GM18508 (cell line): ENCODE data around the gene CCDC30.
A peak's percentile ranks its signal among the peaks of the same experiment; 100 is the strongest.
"Not testable (repeated sequence)": the region's sequence is repeated elsewhere in the genome, so short reads cannot be mapped to it uniquely, and the experiment has no call there.

Experiments
- ATAC-seq: cut with Tn5 transposase; IDR thresholded peaks from one replicate; pipeline ENCODE4 v1.9.1; 2021; ENCODE audit warnings: moderate number of reproducible peaks; ENCODE audit not compliant: insufficient read depth, unreplicated experiment

The CCDC30 gene

DNA sequence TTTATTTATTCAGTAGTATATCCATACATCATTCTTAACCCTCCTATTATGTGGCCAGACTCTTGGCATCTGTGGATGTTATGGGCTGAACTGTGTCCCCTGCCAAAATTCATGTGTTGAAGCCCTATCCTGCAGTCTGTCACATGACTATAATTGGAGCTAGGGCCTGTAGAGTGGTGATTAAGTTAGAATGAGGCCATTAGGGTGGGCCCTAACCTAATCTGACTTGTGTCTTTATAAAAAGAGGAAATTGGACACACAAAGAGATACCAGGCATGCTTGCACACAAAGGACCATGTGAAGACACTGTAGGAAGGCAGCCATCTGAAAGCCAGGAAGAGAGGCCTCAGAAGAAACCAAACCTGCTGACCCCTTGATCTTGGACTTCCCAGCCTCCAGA, 13.8 kb upstream of the CCDC30 start:
- ATAC-seq, result no peak

DNA sequence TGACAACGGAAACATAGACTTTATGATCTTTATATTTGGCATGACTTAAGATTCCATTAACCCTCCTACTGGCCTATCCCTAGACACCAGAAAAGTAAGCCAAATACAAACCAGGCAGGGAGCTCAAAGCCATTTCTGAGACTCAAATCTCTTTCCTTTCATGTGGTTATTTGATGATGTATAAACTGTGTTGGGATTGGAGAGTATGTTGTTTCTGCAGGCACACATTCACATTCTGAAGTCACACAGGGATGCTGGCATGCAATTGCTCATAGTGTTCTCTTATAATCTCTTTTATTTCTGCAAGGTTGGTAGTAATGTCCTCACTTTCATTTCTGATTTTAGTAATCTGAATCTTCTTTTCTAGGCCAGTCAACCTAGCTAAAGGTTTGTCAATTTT, 13.0 kb upstream of the CCDC30 start:
- no peak for ATAC-seq

DNA sequence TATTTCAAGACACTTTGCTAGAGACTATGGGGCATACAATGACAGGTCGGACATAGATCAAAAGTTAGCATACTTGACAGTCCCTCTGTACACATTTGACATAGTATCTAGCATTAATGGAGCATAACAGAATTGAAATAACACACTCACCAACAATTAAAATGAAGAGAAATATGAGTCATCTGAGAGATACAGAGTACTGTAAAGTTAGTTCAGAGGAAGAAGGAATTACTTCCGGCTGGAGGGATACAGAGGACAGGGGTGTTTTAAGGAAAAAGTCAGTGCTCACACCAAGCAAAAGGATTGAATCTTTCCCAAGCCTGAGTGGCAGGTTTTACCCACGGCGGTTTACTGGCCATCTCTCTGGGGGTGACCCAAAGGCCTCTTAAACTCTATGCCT, 9.7 kb upstream of the CCDC30 start:
- no peak for ATAC-seq

DNA sequence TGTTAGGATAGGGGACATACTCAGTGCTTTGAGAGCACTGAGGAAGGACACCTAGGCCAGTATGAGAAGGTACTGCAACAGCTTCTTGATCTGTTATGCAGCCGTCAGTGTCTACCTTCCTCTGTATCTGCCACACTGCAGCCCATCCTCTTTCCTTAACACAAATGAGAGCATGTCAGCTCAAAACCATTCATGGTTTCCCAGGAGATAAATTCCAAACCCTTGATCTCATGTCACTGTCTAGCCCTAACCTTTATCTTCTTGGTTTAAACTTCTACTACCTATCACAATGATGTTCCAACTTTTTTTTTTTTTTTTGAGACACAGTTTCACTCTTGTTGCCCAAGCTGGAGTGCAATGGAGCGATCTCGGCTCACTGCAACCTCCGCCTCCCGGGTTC, 8.7 kb upstream of the CCDC30 start:
- no peak for ATAC-seq

DNA sequence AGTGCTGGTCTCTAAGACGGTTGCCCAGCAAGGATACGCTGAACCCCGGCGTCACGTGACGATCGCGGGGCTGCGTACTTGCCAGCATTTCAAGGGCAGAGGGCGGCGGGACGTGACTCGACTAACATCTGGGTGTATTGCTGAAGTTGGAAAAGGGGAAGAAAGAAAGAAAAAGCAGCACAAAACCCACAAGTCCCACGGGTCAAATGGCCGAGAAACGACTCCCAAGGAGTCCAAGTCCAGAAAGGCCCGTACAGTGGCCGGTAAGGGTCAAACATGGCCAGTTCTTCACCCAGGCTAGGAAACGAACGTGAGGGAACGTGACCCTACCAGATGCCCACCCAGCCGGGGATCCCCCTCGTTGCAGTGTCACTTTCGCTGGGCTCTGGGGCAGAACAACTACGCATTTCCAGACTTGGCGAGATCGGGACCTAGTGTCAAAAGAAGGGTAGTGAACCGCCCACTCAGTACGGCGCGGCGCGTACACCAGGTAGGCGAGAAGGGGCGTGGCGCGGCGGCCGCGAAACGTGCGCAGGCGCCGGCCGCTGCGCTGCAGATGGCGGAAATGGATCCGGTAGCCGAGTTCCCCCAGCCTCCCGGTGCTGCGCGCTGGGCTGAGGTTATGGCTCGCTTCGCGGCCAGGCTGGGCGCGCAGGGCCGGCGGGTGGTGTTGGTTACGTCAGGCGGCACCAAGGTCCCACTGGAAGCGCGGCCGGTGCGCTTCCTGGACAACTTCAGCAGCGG, 6.9 kb upstream of the CCDC30 start, which contains the start of the genes PPCS and ZMYND12:
TSS of gene PPCS (plus strand) at position 534 of the 744 bp plus-strand sequence. CDS start at position 557, 23 bp downstream.
TSS of gene ZMYND12 (minus strand) at position 13 of the 744 bp plus-strand sequence. CDS start 25 bp downstream, outside the sequence.
- peak; percentile 72 for ATAC-seq

DNA sequence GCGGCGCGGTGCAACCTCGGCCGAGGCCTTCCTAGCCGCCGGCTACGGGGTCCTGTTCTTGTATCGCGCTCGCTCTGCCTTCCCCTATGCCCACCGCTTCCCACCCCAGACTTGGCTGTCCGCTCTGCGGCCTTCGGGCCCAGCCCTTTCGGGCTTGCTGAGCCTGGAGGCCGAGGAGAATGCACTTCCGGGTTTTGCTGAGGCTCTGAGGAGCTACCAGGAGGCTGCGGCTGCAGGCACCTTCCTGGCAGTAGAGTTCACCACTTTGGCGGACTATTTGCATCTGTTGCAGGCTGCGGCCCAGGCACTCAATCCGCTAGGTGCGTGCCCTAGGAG, 6.4 kb upstream of the CCDC30 start:
- ATAC-seq, result peak; percentile 27

DNA sequence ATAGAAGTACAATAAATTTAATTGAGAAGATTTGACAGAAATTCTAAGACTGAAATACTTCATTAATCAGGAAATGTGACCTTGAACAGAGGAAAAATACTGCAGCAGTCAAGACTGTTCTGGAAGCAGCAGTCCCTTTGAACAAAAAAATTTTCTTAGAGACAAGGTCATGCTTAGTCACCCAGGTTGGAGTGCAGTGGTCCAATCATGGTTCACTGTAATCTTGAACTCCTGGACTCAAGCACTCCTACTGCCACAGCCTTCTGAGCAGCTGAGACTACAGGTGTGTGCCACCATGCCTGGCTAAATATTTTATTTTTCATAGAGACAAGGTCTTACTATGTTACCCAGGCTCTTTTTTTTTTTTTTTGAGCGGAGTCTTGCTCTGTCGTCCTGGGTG, 1.9 kb upstream of the CCDC30 start:
- ATAC-seq, result no peak

DNA sequence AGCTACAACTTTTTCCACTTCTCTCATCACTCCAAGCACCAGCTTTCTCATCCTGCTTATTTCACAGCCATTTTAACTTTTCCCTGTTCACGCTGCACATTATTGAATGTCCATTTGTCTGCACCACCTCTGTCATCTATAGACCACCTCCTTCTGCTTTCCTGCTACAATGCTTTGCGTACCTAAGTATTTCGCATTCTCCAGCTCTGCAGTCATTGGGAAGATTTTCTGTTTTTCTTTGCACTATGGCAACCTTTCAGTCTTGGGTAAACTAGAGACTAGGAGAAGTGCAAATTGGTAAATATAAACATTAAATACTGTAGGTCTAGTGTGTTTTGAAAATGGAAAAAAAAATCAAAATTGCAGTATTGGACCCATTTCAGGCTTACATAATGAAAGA, 835 bp downstream of the CCDC30 start:
- ATAC-seq, result no peak

GRCh38 chr1:42466030-42466429, 2.9 kb downstream of the CCDC30 start:
- no peak for ATAC-seq

GRCh38 chr1:42469727-42470126, 6.6 kb downstream of the CCDC30 start:
- ATAC-seq, result no peak

- no peak for ATAC-seq
These were observed 13.5 kb downstream of the CCDC30 start for GRCh38 chr1:42476605-42477004.

DNA sequence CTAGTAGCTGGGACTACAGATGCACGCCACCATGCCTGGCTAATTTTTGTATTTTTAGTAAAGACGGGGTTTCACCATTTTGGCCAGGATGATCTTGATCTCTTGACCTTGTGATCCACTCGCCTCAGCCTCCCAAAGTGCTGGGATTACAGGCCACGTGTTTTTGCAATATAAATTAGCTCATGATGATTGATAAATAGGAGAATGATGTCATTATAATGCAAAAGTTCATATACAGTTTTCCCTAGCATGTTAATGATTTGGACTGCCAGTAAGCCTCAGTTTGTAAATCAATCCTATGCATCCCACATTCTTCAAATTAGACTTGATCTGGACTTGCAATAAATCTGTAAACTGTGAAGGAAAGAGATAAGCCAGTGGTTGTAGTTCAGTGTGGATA, 14.3 kb downstream of the CCDC30 start:
- not testable (repeated sequence) for ATAC-seq

GRCh38 chr1:42477775-42478174, 14.7 kb downstream of the CCDC30 start:
- ATAC-seq, result no peak

- no peak for ATAC-seq
These were observed 16.5 kb downstream of the CCDC30 start for GRCh38 chr1:42479621-42480020.

DNA sequence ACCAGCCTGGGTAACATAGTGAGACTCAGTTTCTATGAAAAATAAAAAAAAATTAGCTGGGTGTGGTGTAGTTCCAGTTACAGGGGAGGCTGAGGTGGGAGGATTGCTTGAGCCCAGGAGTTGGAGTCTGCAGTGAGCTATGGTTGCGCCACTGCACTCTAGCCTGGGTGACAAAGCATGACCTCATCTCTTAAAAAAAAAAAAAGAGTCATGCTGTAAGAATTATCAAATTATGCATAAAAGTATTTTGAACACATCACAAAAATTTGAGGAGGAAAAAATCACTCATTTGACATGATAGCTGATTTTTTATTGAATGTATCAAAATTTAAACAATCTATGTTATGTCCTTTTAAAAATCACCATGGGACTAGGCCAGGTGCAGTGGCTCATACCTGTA, 17.8 kb downstream of the CCDC30 start:
- ATAC-seq, result no peak

DNA sequence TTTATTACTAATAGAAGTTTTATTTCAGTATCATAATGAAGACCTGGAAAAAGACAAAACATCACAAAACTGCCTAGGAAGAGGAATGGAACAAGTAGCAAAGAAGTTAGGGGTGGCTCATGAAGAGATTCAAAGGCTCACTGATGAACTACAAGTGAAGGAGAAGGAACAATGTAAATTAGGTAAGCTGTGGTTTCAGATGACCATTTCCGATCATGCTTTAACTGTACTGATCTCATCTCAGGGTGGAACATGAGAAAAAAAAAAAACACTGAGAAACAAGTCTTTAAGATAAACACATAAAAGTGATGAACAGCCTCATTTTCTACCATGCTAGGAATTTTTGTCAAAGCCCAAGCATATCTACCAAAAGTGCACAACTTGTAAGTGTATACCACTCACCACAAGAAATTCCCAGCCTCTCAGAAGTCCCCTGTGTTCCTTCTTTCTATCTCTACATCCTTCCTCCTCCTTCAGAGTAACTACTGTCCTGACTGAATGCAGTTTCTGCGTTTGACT, 19.6 kb downstream of the CCDC30 start:
- ATAC-seq, result no peak

GRCh38 chr1:42484382-42484781, 21.3 kb downstream of the CCDC30 start:
- ATAC-seq, result no peak

DNA sequence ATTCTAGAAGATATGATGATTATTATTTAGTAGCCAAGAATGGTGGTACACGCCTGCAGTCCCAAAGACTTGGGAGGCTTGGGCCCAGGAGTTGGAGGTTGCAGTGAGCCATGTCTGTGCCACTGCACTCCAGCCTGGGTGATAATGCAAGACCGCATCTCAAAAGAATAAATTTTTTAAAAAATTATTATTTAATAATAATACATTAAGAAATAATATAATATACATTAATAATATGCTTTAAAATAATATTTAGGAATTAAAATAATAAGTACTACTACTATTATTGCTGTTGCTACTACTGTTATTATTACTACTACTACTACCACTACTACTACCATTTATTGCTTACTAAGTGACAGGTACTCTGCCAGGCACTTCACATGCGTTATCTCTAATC, 27.2 kb downstream of the CCDC30 start:
- no peak for ATAC-seq

GRCh38 chr1:42502031-42502430, 38.9 kb downstream of the CCDC30 start:
- not testable (repeated sequence) for ATAC-seq

- ATAC-seq, result no peak
These were observed 41.5 kb downstream of the CCDC30 start for GRCh38 chr1:42504535-42505128.

DNA sequence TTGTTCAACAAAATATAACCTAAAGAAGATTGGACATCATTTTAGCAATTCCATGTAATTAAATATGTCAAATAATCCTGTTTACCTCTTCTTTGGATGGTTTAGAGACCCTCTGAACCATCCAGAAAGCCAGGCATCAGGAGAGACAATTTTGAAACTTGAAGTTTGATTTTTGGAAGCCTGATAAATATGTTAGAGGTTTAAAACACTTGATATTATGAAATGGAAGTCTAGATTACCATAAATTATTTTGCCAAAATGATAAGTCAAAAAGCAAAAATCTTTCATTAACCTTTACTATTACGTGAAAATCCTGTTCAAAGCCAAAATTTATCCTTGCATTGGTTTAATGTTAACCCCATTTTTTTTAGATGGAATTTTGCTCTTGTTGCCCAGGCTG, 43.5 kb downstream of the CCDC30 start:
- ATAC-seq, result no peak
